Left kidney (tissue), 2 donors: ENCODE measurements around the gene SORBS1. TPM values are rescaled to one million over a fixed set of nuclear protein-coding genes. Genes with fewer than 3 reads are reported as not detected.

ENCODE experiments used
- DNase-seq: peaks from one replicate; pipeline ENCODE4 v3.0.0-alpha.2; 2013
- polyA plus RNA-seq: library from polyadenylated mRNA; unstranded; fragments of 120-200 nt; gene quantifications from one replicate; pipeline ENCODE4 v1.2.1, GENCODE V29; 2013; ENCODE audit not compliant: insufficient read length

SORBS1 gene
- polyA plus RNA-seq, 1 donor: 41.7 TPM

GRCh38 chr10:95462740-95463667 is 98.2 kb downstream of the SORBS1 start:
- no peak for DNase-seq

GRCh38 chr10:95461611-95462010 is 99.6 kb downstream of the SORBS1 start:
- no peak for DNase-seq

GRCh38 chr10:95459446-95460045 is 101.6 kb downstream of the SORBS1 start:
- peak; percentile 88 for DNase-seq

GRCh38 chr10:95458871-95459270 is 102.3 kb downstream of the SORBS1 start:
- no peak for DNase-seq

GRCh38 chr10:95458014-95458413 is 103.2 kb downstream of the SORBS1 start:
- DNase-seq: no peak

- no peak for DNase-seq
Measured at GRCh38 chr10:95457319-95457886, 103.8 kb downstream of the SORBS1 start.

GRCh38 chr10:95456516-95456915 is 104.7 kb downstream of the SORBS1 start:
- no peak for DNase-seq

- no peak for DNase-seq
Measured at GRCh38 chr10:95454940-95455339, 106.2 kb downstream of the SORBS1 start.

- DNase-seq: no peak
Measured at GRCh38 chr10:95454356-95454755, 106.8 kb downstream of the SORBS1 start.

GRCh38 chr10:95451568-95452524 is 109.3 kb downstream of the SORBS1 start:
- no peak for DNase-seq

- no peak for DNase-seq
Measured at GRCh38 chr10:95451150-95451549, 110.0 kb downstream of the SORBS1 start.

- no peak for DNase-seq
Measured at GRCh38 chr10:95450188-95450587, 111.0 kb downstream of the SORBS1 start.

- peak; percentile 81 for DNase-seq
Measured at GRCh38 chr10:95447685-95448084, 113.5 kb downstream of the SORBS1 start.

GRCh38 chr10:95445837-95446486 is 115.2 kb downstream of the SORBS1 start:
- no peak for DNase-seq

- DNase-seq: no peak
Measured at GRCh38 chr10:95445223-95445836, 115.8 kb downstream of the SORBS1 start.

- DNase-seq: no peak
Measured at GRCh38 chr10:95444792-95445191, 116.4 kb downstream of the SORBS1 start.

GRCh38 chr10:95443636-95444035 is 117.5 kb downstream of the SORBS1 start:
- DNase-seq: no peak

- DNase-seq: no peak
Measured at GRCh38 chr10:95442341-95442740, 118.8 kb downstream of the SORBS1 start.

GRCh38 chr10:95441547-95441923 is 119.6 kb downstream of the SORBS1 start:
- no peak for DNase-seq

GRCh38 chr10:95440756-95441546 is 120.2 kb downstream of the SORBS1 start:
- no peak for DNase-seq
